ENCODE results near the gene TMEM127.

Gene TMEM127

DNA sequence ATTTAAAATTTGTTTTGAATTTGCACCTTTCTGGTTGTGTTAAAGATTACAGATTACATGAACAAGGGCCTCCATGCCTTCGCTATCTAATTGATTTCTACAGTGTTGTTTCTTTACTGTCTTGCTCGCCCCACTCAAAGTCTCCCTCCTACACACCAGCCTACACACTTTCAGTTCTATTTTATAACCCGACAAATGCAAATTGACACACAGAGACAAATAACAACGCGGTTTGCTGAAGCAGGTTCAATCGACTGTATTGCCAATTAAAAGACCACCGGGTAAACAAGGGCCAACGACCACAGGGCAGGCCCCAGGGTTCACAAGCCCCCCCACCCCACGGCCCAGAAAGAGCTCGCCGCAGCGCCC is 58.0 kb downstream of the TMEM127 start:
- no peak for DNase-seq (ENCODE audit: low read depth in 3 of 3, low spot score in 1 of 3)

DNA sequence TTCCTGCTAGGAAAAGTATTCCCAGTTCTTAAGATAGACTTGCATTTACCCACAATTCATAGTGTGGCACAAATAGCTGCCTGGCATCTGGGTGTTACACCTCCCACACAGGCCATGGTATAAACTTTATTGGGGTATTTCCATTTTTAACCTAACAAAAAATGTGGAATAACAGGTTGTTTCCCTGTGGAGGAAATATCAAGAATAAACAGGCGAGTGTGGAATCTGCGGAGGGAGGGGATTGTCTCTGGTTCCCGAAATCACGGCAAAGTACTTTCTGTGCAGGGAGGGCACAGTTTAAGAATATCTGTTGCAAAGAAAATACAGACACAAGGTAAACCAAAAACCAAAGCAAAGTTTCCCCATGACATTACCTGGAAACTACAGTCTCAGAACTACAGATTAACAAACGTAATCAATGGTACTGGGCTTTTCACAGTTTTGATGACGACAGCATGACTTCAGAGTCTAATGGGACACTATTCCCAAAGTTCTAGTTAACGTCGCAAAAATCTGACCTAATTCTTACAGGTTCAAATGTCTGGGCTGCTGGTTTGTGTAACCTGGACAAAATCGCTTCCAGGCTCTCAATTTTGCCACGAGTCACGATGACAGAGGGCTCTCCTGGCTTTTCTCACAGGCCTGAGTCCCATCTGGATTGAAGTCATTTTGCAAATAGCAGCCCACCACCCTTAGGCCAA is 58.6 kb downstream of the TMEM127 start:
- no peak for DNase-seq (ENCODE audit: low read depth in 3 of 3, low spot score in 1 of 3)

DNA sequence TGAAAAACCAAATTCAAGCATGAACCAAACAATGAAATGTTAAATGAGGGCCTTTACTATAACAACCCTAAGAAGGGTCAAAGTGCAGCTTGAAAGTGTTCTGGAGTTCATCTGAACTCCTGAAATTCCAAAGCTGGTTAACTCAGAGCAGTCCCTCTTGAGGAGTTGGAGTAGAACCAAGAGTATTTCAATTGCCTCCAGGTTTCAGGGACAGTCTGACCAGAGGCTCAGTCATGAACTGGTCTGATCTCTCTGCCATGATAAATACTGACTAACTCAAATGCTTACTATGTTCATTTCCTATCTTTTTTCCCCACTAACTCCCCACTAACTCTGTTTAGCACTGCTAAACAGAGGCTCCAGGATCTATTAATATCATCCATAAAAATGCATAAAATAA is 59.9 kb downstream of the TMEM127 start:
- DNase-seq (ENCODE audit: low read depth in 3 of 3, low spot score in 1 of 3) = no peak

DNA sequence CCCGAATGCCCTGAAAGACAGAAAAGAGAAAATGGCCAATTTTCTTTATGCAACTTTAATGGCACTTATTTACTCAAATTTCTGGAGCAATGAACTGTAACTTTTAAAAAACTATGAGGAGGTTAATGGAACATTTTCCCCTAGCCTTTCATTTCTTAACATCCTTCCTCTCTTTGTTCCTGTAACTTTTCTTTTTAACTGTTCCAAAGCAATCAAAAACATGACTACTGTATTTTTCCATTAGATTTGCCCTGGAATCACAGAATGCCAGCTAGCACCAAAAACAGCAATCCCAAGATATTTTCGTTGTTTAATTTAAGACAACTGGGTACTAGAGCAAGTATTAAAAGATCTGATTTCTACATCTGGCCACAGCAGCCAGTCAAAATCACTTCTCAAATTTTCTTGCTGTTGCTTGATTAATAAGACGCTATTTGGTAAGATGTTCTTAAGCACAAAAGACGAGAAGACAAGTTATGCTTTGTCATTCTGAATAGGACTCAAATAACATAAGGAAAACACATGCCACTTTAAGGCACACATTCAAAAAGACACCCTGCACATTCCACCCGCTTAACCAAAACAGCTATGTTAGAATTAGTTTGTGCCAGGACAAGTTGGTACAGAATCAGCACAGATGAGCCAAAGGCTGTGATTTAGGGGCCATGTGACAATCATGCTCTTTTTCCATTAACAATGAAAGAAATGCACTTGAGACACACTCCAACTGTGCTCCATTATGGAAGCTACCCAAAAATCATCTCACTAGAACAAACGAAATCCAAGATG is 60.8 kb downstream of the TMEM127 start:
- no peak for DNase-seq (ENCODE audit: low read depth in 3 of 3, low spot score in 1 of 3)

DNA sequence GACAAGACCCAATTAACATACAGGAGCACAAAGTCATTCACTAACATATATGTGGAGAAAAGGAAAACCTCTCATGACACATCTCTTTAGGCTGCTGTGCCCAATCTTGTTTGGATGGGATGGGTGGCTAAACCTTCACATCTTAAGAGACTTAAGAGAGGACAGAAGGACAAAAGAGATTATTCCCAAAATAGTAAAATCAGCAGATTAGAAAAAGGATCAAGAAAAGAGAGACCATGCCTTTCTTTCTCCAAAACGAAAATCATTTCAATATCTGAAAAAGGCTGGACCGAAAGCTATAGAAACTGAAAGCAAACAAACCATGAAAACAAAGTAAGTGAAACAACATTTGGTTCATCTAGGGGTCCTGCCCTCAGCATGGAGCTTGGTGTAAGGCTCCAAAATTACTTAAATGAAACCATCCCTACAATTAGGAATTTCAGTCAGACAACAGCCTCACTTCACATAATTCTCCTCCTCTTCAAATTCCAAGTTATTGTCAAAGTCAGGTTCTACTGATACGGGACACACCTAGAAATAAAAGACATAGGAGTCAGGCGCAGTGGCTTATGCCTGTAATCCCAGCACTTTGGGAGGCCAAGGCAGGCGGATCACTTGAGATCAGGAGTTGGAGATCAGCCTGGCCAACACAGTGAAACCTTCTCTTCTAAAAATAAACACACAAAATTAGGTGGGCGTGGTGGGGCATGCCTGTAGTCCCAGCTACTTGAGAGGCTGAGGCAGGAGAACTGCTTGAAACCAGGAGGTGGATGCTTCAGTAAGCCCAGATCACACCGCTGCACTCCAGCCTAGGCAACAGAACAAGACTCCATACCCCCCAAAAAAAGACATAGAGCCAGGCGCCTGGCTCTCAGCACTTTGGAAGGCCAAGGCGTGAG is 62.4 kb downstream of the TMEM127 start:
- no peak for DNase-seq (ENCODE audit: low read depth in 3 of 3, low spot score in 1 of 3)

DNA sequence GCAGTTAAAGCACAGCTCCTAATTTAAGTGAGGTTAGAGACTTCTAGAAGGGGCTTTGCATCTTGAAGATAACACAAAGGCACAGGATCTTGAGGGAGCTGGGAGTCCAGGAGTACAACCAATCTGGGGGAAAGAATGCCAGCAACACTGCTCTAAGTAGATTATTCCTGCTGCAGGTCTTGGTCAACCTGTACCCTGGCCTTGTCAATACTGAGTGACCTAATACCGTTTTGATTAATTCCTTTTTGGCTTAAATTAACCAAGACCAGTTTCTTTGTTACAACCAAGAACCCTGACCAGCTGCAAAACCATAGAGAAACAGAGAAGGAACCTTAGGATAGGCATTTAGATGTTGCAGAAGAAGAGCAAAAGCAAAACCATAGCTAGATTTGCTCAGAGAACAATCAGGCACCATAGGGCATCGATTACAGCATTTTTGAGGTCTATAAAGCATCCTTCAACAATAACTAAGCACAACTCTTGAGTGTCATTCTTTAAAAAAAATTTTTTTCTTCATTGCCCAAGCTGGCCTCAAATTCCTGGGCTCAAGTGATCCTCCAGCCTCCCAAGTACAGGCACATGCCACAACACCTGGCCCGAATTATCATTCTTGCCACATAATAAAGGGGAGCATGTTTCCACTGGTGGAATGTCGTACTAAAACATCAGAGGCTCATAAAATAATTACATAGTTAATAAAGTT is 63.5 kb downstream of the TMEM127 start:
- DNase-seq (ENCODE audit: low read depth in 3 of 3, low spot score in 1 of 3) = no peak

DNA sequence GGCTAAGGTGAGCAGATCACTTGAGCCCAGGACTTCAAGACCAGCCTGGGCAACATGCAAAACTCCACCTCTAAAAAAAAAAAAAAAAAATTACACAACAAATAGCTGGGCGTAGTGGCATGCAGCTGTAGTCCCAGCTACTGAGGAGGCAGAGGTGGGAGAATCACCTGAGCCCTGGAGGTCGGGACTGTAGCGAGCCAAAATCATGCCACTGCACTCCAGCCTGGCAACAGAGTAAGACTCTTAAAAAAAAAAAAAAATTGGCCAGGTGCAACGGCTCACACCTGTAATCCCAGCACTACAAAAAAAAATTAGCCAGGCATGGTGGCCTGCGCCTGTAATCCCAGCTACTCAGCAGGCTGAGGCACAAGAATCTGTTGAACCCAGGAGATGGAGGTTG is 64.5 kb downstream of the TMEM127 start:
- DNase-seq (ENCODE audit: low read depth in 3 of 3, low spot score in 1 of 3) = no peak

DNA sequence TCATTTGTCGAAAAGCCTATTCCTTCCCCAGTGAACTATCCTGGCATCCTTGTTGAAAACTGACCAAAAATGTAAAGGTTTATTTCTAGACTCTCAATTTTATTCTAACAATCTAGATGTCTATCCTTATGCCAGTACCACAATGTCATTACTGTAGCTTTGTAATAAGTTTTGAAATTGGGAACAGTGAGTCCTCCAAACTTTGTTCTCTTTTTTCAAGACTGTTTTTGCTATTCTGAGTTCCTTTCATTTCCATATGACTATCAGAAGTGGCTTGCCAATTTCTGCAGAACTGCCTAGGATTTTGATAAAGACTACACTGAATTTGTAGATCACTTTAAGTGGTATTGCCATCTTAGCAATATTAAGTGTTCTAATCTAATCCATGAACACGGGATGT is 66.9 kb downstream of the TMEM127 start:
- DNase-seq (ENCODE audit: low read depth in 3 of 3, low spot score in 1 of 3) = no peak

Measured in stimulated activated CD4-positive, alpha-beta T cell treated with anti-CD3 and anti-CD28 coated beads, TNF-alpha, amount 100 ng/mL, for 1 hour (primary cell).